AG09309 (cell line): Measurements from ENCODE around the gene RAB31.
"Not testable (repeated sequence)": the region's sequence is repeated elsewhere in the genome, so short reads cannot be mapped to it uniquely, and the experiment has no call there.

Source experiments
- DNase-seq: peaks from one replicate; pipeline ENCODE4 v3.0.0-alpha.2; 2010; ENCODE audit warnings: low read depth
- H3K4me3 ChIP-seq: 2 replicates; pipeline ENCODE4 v1.5.1; 2011; ENCODE audit warnings: mild to moderate bottlenecking, low read depth, low read length, moderate library complexity; ENCODE audit not compliant: control insufficient read depth
- TF ChIP-seq, protein P1 (sequence below): IDR thresholded peaks from 2 replicates; pipeline ENCODE4 v1.5.1; 2011; ENCODE audit warnings: mild to moderate bottlenecking, low read depth, low read length, inconsistent platforms; ENCODE audit not compliant: insufficient read depth, control insufficient read depth; ENCODE audit errors: missing control alignments

Gene RAB31

DNA sequence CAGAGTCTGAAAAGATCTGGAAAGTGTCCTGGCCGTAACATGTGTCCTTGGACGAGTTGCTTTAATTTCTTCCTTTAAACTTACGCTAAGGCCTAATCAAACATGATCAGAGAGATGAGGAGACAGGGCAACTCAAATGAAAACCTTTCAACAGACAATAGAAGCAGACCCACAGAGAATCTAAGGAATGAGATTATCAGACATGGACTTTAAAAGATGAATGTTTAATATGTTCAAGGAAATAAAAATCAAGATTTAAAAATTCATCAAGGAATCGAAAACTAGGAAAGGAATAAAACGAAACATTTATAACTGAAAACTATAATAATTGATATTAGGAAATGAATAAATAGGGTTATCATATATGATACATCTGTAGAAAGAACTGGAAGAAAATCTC, 55.1 kb downstream of the RAB31 start:
- TF ChIP-seq, protein P1, sequence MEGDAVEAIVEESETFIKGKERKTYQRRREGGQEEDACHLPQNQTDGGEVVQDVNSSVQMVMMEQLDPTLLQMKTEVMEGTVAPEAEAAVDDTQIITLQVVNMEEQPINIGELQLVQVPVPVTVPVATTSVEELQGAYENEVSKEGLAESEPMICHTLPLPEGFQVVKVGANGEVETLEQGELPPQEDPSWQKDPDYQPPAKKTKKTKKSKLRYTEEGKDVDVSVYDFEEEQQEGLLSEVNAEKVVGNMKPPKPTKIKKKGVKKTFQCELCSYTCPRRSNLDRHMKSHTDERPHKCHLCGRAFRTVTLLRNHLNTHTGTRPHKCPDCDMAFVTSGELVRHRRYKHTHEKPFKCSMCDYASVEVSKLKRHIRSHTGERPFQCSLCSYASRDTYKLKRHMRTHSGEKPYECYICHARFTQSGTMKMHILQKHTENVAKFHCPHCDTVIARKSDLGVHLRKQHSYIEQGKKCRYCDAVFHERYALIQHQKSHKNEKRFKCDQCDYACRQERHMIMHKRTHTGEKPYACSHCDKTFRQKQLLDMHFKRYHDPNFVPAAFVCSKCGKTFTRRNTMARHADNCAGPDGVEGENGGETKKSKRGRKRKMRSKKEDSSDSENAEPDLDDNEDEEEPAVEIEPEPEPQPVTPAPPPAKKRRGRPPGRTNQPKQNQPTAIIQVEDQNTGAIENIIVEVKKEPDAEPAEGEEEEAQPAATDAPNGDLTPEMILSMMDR = no peak
- no peak for DNase-seq

DNA sequence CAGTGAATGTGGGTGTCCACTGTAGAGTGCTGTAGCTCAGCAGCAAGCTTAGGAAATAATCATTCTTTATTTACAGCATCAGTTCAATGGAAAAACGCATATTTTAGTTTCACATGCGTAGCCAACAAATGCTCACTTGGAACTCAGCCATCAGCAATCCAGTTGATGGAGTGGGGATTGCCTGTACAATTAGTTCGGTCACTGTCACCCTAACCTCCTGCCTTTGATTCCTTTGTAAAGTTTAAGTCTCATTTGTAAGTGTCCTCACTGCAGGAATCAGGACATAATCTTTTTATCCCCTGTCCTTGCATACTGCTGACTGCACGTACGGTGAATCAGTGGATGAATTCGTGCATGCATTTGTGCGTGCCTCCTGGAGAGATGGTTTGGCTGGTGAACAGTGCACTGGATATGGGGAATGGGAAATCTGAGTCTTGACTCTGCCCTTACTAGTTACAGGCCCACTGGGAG, 55.9 kb downstream of the RAB31 start:
- no peak for DNase-seq
- TF ChIP-seq, protein P1 = no peak
- no peak overlapping the region for H3K4me3 ChIP-seq

More for the DNA sequence above, 55.1 kb downstream of the RAB31 start:
- H3K4me3 ChIP-seq = no peak overlapping the region

- TF ChIP-seq, protein P1 = no peak
- DNase-seq = no peak
- H3K4me3 ChIP-seq = no peak overlapping the region
Measured at GRCh38 chr18:9765501-9765900, 57.4 kb downstream of the RAB31 start.

GRCh38 chr18:9766076-9766481, 58.0 kb downstream of the RAB31 start:
- DNase-seq = no peak
- no peak overlapping the region for H3K4me3 ChIP-seq
- TF ChIP-seq, protein P1 = no peak

GRCh38 chr18:9766740-9767139, 58.6 kb downstream of the RAB31 start:
- TF ChIP-seq, protein P1 = no peak
- DNase-seq = no peak
- no peak overlapping the region for H3K4me3 ChIP-seq

- H3K4me3 ChIP-seq, DNase-seq: not testable (repeated sequence)
Measured at GRCh38 chr18:9768071-9768691, 60.1 kb downstream of the RAB31 start.

DNA sequence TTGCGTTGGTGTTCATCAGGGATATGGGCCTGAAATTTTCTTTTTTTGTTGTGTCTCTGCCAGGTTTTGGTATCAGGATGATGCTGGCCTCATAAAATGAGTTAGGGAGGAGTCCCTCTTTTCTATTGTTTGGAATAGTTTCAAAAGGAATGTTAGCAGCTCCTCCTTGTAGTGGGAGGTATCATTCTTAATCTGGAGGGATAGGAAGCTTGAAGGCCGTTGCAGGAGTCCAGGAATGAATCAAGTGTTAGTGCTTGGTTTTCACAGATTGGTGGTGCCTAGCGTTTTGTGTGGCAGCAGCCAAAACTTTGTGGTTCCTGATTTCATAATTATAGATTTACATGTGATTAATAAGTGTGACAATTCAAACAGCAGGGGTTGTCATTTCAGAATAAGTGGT, 62.0 kb downstream of the RAB31 start:
- DNase-seq, H3K4me3 ChIP-seq: not testable (repeated sequence)

DNA sequence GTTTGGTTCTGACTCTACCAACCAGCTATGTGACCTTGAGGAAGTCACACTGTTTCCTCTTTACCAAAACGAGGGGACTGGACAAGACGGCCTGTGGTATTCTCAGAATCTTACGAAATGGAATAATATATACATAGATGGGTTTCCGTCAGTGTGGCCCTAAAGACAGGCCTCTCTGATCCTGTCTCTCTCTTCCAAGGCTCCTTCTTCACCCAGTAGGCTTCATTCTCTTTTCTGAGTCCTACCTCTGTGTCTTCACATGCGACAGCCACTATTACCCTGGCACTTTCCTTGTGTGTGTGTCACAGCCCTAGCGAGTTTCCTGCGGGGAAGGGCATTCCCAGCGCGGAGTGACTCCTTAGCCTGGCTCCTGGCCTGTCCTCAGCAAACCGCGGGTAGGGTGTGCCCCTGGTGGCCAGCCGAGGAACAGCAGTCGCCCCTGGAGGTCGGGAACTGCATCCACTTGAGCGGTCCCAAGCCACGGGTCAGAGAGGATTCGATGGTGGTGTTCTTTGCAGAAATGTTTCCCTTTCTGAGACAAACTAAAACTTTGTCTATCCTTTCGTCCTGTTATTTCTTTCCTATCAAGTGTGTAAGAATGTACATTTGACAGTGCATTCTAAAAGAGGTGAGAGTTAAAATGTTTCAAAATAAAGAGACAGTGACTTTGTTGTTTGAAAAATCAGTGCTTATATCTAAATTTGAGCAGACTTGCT, 63.3 kb downstream of the RAB31 start:
- H3K4me3 ChIP-seq = no peak overlapping the region
- TF ChIP-seq, protein P1 = peak; percentile 86
- no peak for DNase-seq
